Coronary artery (tissue), 2 donors: ENCODE results near the gene SLC11A2.

Experiments
- DNase-seq: peaks from one replicate; pipeline ENCODE4 v3.0.0-alpha.2; 2017; ENCODE audit warnings: low spot score
- H3K27ac ChIP-seq, 2 donors: fragments of 200-600 bp; sonication (generic); one replicate each; pipeline ENCODE4 v1.5.1; 2016 to 2019
- H3K4me3 ChIP-seq: fragments of 200-600 bp; sonication (generic); 2 replicates; pipeline ENCODE4 v1.5.1; 2016; ENCODE audit warnings: mild to moderate bottlenecking, moderate library complexity
- CTCF ChIP-seq: fragments of 200-600 bp; sonication (generic); IDR thresholded peaks from one replicate; pipeline ENCODE4 v1.5.1; 2019; ENCODE audit warnings: antibody characterized with exemption

Gene SLC11A2

GRCh38 chr12:50992819-50993218 lies 33.4 kb downstream of the SLC11A2 start:
- H3K4me3 ChIP-seq = no peak overlapping the region
- H3K27ac ChIP-seq = no peak overlapping the region
- no peak for TF ChIP-seq CTCF
- DNase-seq = no peak

- Histone ChIP-seq H3K4me3 (no peak overlapping the region), H3K27ac (no peak overlapping the region)
- TF ChIP-seq CTCF = no peak
- DNase-seq = no peak
Observed at GRCh38 chr12:50991291-50991690, 34.9 kb downstream of the SLC11A2 start.

GRCh38 chr12:50990791-50991190 lies 35.4 kb downstream of the SLC11A2 start:
- no peak for TF ChIP-seq CTCF
- DNase-seq = no peak
- Histone ChIP-seq H3K4me3 (no peak overlapping the region), H3K27ac (no peak overlapping the region)

GRCh38 chr12:50990147-50990727 lies 35.9 kb downstream of the SLC11A2 start:
- DNase-seq = no peak
- Histone ChIP-seq H3K4me3 (no peak overlapping the region), H3K27ac (no peak overlapping the region)
- TF ChIP-seq CTCF = no peak

GRCh38 chr12:50988871-50989270 lies 37.3 kb downstream of the SLC11A2 start:
- TF ChIP-seq CTCF = no peak
- DNase-seq = no peak
- Histone ChIP-seq H3K4me3 (no peak overlapping the region), H3K27ac (no peak overlapping the region)

GRCh38 chr12:50988051-50988450 lies 38.1 kb downstream of the SLC11A2 start:
- no peak for DNase-seq
- H3K27ac ChIP-seq = no peak overlapping the region
- no peak overlapping the region for H3K4me3 ChIP-seq
- TF ChIP-seq CTCF = no peak

GRCh38 chr12:50986966-50987737 lies 39.0 kb downstream of the SLC11A2 start:
- Histone ChIP-seq H3K27ac (peak overlapping the region; percentile 85 to 92), H3K4me3 (no peak overlapping the region)
- no peak for DNase-seq

More at GRCh38 chr12:50986966-50987737, 39.0 kb downstream of the SLC11A2 start:
- TF ChIP-seq CTCF = peak; percentile 19
